Measurements from ENCODE around the gene SLC44A5.

Gene SLC44A5

DNA sequence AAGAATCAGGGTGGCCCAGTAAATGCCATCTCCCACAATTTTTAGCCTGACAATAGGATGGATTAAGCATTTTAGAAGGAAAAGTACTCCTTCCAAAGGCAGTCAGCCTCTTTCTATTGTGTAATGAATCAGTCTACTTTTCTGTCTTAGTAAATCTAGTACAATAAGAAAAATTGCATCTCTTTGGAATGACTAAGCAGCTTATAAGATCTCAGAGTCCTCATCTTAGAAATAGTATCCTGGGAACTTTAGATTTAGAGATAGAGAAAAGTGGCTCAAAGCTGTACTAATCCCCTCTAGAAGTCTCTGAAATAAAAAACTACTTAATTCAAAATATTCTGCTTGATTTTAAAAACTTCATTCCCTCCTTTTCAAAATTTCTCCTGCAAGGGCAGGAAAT, 81.4 kb downstream of the SLC44A5 start:
- Histone ChIP-seq H3K27ac (ENCODE audit: low read depth, low read length) (no peak overlapping the region), H3K36me3 (ENCODE audit: control insufficient read depth in 1 of 2, insufficient read depth in 2 of 2, low read length in 2 of 2) (no peaks in the 10 kb centered on the region), H3K9me3 (ENCODE audit: control insufficient read depth in 1 of 2, low read length in 2 of 2) (no peaks in the 10 kb centered on the region), H3K9ac (ENCODE audit: low read depth in 1 of 2, low read length in 2 of 2) (no peak overlapping the region), H3K4me1 (ENCODE audit: control insufficient read depth in 1 of 2, insufficient read depth in 2 of 2, low read length in 2 of 2) (no peaks in the 10 kb centered on the region), H3K27me3 (ENCODE audit: control insufficient read depth in 1 of 2, insufficient read depth in 2 of 2, low read length in 2 of 2) (no peaks in the 10 kb centered on the region), H3K4me3 (ENCODE audit: low read depth in 1 of 2, low read length in 2 of 2) (no peak overlapping the region)

DNA sequence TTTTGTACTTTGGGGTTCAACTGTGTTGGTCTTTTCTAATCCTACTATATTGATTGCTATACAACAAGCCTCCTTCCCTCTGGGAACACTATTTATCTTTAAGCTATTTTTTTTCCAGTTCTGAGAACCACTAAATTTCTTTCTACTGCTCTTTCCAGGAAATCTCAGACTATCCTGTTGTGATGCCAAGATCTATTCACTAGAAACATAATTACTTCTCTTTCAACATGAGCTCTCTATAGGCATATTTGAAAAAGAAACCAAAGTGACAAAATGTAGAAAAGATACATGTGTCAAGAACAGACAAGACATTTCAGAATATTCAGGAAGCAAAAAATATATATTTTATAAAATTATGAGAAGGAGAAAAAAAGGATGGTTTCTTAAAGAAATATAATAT, 82.9 kb downstream of the SLC44A5 start:
- H3K27ac ChIP-seq (ENCODE audit: low read depth, low read length): no peak overlapping the region
- H3K9ac ChIP-seq (ENCODE audit: low read depth in 1 of 2, low read length in 2 of 2): no peak overlapping the region
- no peaks in the 10 kb centered on the region for H3K36me3 ChIP-seq (ENCODE audit: control insufficient read depth in 1 of 2, insufficient read depth in 2 of 2, low read length in 2 of 2)
- no peak overlapping the region for H3K4me3 ChIP-seq (ENCODE audit: low read depth in 1 of 2, low read length in 2 of 2)
- no peaks in the 10 kb centered on the region for H3K9me3 ChIP-seq (ENCODE audit: control insufficient read depth in 1 of 2, low read length in 2 of 2)
- H3K4me1 ChIP-seq (ENCODE audit: control insufficient read depth in 1 of 2, insufficient read depth in 2 of 2, low read length in 2 of 2): no peaks in the 10 kb centered on the region
- no peaks in the 10 kb centered on the region for H3K27me3 ChIP-seq (ENCODE audit: control insufficient read depth in 1 of 2, insufficient read depth in 2 of 2, low read length in 2 of 2)

DNA sequence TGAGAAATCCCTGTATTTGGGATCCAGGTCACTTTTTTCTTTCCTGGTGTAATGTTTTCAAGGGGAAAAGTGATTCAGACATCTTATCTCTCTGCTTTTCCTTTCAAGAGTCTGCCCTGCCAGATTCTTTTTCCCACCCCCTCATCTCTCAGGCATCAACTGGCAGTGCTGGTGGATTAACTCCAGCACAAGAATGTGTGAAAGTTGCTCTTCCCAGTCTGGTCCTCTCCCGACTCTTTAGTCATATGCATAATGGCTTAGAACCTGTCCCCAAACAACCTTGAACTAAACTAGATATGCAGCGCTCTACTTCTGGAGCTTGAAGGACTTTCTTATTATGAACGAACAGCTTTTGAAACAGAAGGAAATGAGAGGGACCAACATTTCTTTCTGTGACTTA, 88.5 kb downstream of the SLC44A5 start:
- Histone ChIP-seq H3K4me1 (ENCODE audit: control insufficient read depth in 1 of 2, insufficient read depth in 2 of 2, low read length in 2 of 2) (no peaks in the 10 kb centered on the region), H3K4me3 (ENCODE audit: low read depth in 1 of 2, low read length in 2 of 2) (no peak overlapping the region), H3K27ac (ENCODE audit: low read depth, low read length) (no peak overlapping the region), H3K27me3 (ENCODE audit: control insufficient read depth in 1 of 2, insufficient read depth in 2 of 2, low read length in 2 of 2) (no peaks in the 10 kb centered on the region), H3K9me3 (ENCODE audit: control insufficient read depth in 1 of 2, low read length in 2 of 2) (no peaks in the 10 kb centered on the region), H3K9ac (ENCODE audit: low read depth in 1 of 2, low read length in 2 of 2) (no peak overlapping the region), H3K36me3 (ENCODE audit: control insufficient read depth in 1 of 2, insufficient read depth in 2 of 2, low read length in 2 of 2) (no peaks in the 10 kb centered on the region)

DNA sequence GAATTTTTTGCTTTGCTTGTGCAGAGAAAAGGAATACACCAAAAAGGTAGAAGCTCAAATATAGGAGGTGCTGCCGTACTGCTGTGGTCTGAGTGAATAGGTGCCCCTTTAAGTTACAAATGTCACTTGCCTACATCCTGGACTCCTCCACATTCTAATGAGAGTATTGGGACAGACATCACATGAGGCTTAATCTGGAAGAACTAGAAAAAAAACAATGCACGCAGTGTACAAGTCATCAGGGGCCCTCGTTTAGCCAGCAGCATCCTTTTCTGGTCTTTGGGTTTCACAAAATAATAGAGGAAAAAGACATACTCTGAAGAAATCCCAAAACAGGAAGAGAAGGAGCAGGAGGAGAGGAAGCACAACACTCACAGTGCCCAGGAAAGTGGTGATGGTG, 89.3 kb downstream of the SLC44A5 start:
- H3K36me3 ChIP-seq (ENCODE audit: control insufficient read depth in 1 of 2, insufficient read depth in 2 of 2, low read length in 2 of 2): no peaks in the 10 kb centered on the region
- no peak overlapping the region for H3K4me3 ChIP-seq (ENCODE audit: low read depth in 1 of 2, low read length in 2 of 2)
- no peak overlapping the region for H3K9ac ChIP-seq (ENCODE audit: low read depth in 1 of 2, low read length in 2 of 2)
- no peaks in the 10 kb centered on the region for H3K27me3 ChIP-seq (ENCODE audit: control insufficient read depth in 1 of 2, insufficient read depth in 2 of 2, low read length in 2 of 2)
- no peak overlapping the region for H3K27ac ChIP-seq (ENCODE audit: low read depth, low read length)
- no peaks in the 10 kb centered on the region for H3K9me3 ChIP-seq (ENCODE audit: control insufficient read depth in 1 of 2, low read length in 2 of 2)
- H3K4me1 ChIP-seq (ENCODE audit: control insufficient read depth in 1 of 2, insufficient read depth in 2 of 2, low read length in 2 of 2): no peaks in the 10 kb centered on the region

- Histone ChIP-seq H3K9ac (ENCODE audit: low read depth in 1 of 2, low read length in 2 of 2) (no peak overlapping the region), H3K4me1 (ENCODE audit: control insufficient read depth in 1 of 2, insufficient read depth in 2 of 2, low read length in 2 of 2) (no peaks in the 10 kb centered on the region), H3K27me3 (ENCODE audit: control insufficient read depth in 1 of 2, insufficient read depth in 2 of 2, low read length in 2 of 2) (no peaks in the 10 kb centered on the region), H3K4me3 (ENCODE audit: low read depth in 1 of 2, low read length in 2 of 2) (no peak overlapping the region), H3K27ac (ENCODE audit: low read depth, low read length) (no peak overlapping the region), H3K36me3 (ENCODE audit: control insufficient read depth in 1 of 2, insufficient read depth in 2 of 2, low read length in 2 of 2) (no peaks in the 10 kb centered on the region), H3K9me3 (ENCODE audit: control insufficient read depth in 1 of 2, low read length in 2 of 2) (no peaks in the 10 kb centered on the region)
These were observed 89.9 kb downstream of the SLC44A5 start for GRCh38 chr1:75520862-75521475.

DNA sequence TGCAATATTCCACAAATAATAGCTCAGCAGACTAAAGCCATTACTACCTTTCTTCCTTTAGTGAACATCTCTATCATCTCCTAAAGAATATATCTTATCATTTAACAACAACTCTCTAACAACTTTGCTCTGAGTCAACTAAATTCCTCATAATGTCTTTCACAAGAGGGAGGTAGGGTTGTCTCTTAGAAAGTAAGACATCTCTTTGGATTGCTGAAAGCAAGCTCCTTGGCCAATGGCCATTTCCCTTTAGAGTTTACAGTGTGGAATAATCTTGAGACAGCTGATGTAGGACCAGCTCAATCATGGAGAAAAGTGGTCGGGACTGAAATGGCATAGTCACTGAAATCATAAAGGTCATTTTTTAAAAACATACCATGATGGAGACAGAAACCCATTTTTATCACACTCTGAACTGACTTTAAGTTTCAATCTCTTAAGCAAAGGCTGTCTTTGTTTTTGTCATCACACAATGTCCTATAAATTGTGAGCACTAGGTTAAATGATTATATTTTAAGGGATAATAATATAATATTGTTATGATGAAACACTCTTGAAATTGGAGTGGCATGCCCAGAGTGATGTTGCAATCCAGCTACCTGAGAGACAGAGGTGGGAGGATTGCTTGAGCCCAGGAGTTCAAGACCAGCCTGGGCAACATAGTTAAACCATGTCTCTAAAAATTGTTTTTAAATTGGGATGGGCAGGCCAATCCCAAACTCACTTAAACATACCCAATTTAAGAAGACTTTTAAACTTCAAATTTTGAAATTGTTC, 91.1 kb downstream of the SLC44A5 start:
- Histone ChIP-seq H3K36me3 (ENCODE audit: control insufficient read depth in 1 of 2, insufficient read depth in 2 of 2, low read length in 2 of 2) (no peaks in the 10 kb centered on the region), H3K9ac (ENCODE audit: low read depth in 1 of 2, low read length in 2 of 2) (no peak overlapping the region), H3K27me3 (ENCODE audit: control insufficient read depth in 1 of 2, insufficient read depth in 2 of 2, low read length in 2 of 2) (no peaks in the 10 kb centered on the region), H3K9me3 (ENCODE audit: control insufficient read depth in 1 of 2, low read length in 2 of 2) (no peaks in the 10 kb centered on the region), H3K27ac (ENCODE audit: low read depth, low read length) (no peak overlapping the region), H3K4me1 (ENCODE audit: control insufficient read depth in 1 of 2, insufficient read depth in 2 of 2, low read length in 2 of 2) (no peaks in the 10 kb centered on the region), H3K4me3 (ENCODE audit: low read depth in 1 of 2, low read length in 2 of 2) (no peak overlapping the region)

- no peaks in the 10 kb centered on the region for H3K27me3 ChIP-seq (ENCODE audit: control insufficient read depth in 1 of 2, insufficient read depth in 2 of 2, low read length in 2 of 2)
- H3K36me3 ChIP-seq (ENCODE audit: control insufficient read depth in 1 of 2, insufficient read depth in 2 of 2, low read length in 2 of 2): no peaks in the 10 kb centered on the region
- no peak overlapping the region for H3K27ac ChIP-seq (ENCODE audit: low read depth, low read length)
- no peaks in the 10 kb centered on the region for H3K4me1 ChIP-seq (ENCODE audit: control insufficient read depth in 1 of 2, insufficient read depth in 2 of 2, low read length in 2 of 2)
- no peak overlapping the region for H3K9ac ChIP-seq (ENCODE audit: low read depth in 1 of 2, low read length in 2 of 2)
- H3K9me3 ChIP-seq (ENCODE audit: control insufficient read depth in 1 of 2, low read length in 2 of 2): no peaks in the 10 kb centered on the region
- H3K4me3 ChIP-seq (ENCODE audit: low read depth in 1 of 2, low read length in 2 of 2): no peak overlapping the region
These were observed 92.2 kb downstream of the SLC44A5 start for GRCh38 chr1:75518686-75519085.

DNA sequence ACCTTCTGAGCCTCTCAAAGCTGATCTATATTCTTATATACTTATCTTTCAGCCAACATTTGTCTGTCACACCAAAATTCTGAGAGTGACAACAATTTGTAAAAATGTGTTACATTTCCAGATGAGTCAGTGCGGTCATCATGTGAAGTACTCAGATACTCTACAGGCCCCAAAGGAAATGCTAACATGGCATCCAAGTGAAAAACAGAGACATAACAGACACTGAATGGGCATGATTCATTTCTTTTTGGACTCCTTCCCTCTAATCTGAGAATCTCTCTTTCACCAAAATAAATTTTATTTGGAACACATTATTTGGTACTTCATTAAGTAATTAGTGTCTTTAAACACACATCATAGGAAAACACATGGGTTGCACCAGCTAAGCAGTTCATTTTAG, 96.6 kb downstream of the SLC44A5 start:
- Histone ChIP-seq H3K4me3 (ENCODE audit: low read depth in 1 of 2, low read length in 2 of 2) (no peak overlapping the region), H3K4me1 (ENCODE audit: control insufficient read depth in 1 of 2, insufficient read depth in 2 of 2, low read length in 2 of 2) (no peaks in the 10 kb centered on the region), H3K9me3 (ENCODE audit: control insufficient read depth in 1 of 2, low read length in 2 of 2) (no peaks in the 10 kb centered on the region), H3K27me3 (ENCODE audit: control insufficient read depth in 1 of 2, insufficient read depth in 2 of 2, low read length in 2 of 2) (no peaks in the 10 kb centered on the region), H3K36me3 (ENCODE audit: control insufficient read depth in 1 of 2, insufficient read depth in 2 of 2, low read length in 2 of 2) (no peaks in the 10 kb centered on the region), H3K27ac (ENCODE audit: low read depth, low read length) (no peak overlapping the region), H3K9ac (ENCODE audit: low read depth in 1 of 2, low read length in 2 of 2) (no peak overlapping the region)

DNA sequence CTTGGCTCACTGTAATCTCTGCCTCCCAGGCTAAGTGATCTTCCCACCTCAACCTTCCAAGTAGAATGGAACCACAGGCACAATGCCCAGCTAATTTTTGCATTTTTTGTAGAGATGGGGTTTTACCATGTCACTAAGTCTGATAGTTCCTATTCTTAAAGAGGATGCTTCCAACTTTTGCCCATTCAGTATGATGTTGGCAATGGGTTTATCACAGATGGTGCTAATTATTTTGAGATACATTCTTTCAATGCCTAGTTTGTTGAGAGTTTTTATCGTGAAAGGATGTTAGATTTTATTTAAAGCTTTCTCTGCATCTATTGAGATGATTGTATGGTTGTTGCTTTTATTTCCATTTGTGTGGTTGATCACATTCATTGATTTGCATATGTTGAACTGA, 103.9 kb downstream of the SLC44A5 start:
- Histone ChIP-seq H3K9me3 (ENCODE audit: control insufficient read depth in 1 of 2, low read length in 2 of 2) (no peaks in the 10 kb centered on the region), H3K27me3 (ENCODE audit: control insufficient read depth in 1 of 2, insufficient read depth in 2 of 2, low read length in 2 of 2) (no peaks in the 10 kb centered on the region), H3K36me3 (ENCODE audit: control insufficient read depth in 1 of 2, insufficient read depth in 2 of 2, low read length in 2 of 2) (no peaks in the 10 kb centered on the region), H3K4me3 (ENCODE audit: low read depth in 1 of 2, low read length in 2 of 2) (no peak overlapping the region), H3K27ac (ENCODE audit: low read depth, low read length) (no peak overlapping the region), H3K4me1 (ENCODE audit: control insufficient read depth in 1 of 2, insufficient read depth in 2 of 2, low read length in 2 of 2) (no peaks in the 10 kb centered on the region), H3K9ac (ENCODE audit: low read depth in 1 of 2, low read length in 2 of 2) (no peak overlapping the region)

DNA sequence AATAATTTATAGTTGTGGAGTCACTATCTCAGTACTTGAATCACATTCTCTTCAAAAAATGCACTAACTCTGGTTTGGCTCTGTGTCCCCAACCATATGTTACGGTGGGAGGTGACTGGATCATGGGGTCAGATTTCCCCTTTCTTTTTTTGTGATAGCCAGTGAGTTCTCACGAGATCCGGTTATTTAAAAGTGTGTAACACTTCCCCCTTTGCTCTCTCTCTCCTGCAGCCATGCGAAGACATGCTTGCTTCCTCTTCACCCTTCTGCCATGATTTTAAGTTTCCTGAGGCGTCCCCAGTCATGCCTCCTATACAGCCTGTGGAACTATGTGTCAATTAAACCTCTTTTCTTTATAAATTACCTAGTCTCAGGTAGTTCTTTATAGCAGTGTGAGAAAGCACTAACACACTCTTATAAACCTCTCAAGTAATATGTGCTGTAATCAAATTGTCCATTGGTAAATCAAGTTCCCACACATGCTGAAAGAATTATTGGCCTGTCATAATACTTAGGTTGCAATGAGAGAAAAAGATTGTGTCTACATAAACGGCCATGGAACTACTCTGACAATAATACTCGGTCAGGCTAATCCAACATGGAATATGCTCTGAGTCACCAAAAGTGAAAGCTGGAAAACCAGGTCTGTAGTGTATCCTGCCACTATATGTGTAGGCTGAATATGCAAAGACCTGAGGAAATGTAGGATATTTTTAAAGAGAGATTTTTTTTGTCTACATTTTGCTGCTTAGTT, 107.5 kb downstream of the SLC44A5 start:
- Histone ChIP-seq H3K27ac (ENCODE audit: low read depth, low read length) (no peak overlapping the region), H3K9ac (ENCODE audit: low read depth in 1 of 2, low read length in 2 of 2) (no peak overlapping the region), H3K36me3 (ENCODE audit: control insufficient read depth in 1 of 2, insufficient read depth in 2 of 2, low read length in 2 of 2) (no peaks in the 10 kb centered on the region)

More for the DNA sequence above, 107.5 kb downstream of the SLC44A5 start:
- H3K4me1 ChIP-seq (ENCODE audit: control insufficient read depth in 1 of 2, insufficient read depth in 2 of 2, low read length in 2 of 2): no peaks in the 10 kb centered on the region
- no peak overlapping the region for H3K4me3 ChIP-seq (ENCODE audit: low read depth in 1 of 2, low read length in 2 of 2)
- no peaks in the 10 kb centered on the region for H3K9me3 ChIP-seq (ENCODE audit: control insufficient read depth in 1 of 2, low read length in 2 of 2)
- H3K27me3 ChIP-seq (ENCODE audit: control insufficient read depth in 1 of 2, insufficient read depth in 2 of 2, low read length in 2 of 2): no peaks in the 10 kb centered on the region

All from duodenal mucosa (tissue), 2 donors.